ENCODE results near the gene PARD6A. TPM values are rescaled to one million over a fixed set of nuclear protein-coding genes. Genes with fewer than 3 reads are reported as not detected.
A peak's percentile ranks its signal among the peaks of the same experiment; 100 is the strongest.

PARD6A gene
- total and polyA plus RNA-seq, 2 of the 13 experiments (the other 11 are each of a cell fraction or from before 2014, with no cell fraction given) = 3.5 to 4.3 TPM

GRCh38 chr16:67632415-67633172 is 28.2 kb upstream of the PARD6A start (continued):
- TF ChIP-seq, protein P1, sequence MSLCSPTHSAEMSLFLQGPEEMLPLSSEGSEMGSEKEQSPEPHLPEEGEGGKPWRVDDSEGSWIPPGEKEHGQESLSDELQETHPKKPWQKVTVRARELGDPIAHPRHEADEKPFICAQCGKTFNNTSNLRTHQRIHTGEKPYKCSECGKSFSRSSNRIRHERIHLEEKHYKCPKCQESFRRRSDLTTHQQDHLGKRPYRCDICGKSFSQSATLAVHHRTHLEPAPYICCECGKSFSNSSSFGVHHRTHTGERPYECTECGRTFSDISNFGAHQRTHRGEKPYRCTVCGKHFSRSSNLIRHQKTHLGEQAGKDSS (CRISPR knock-in tag; IDR thresholded peaks at IDR 0.05; ENCODE audit: borderline replicate concordance, low read depth) = no peak
- TF ChIP-seq, protein P2, sequence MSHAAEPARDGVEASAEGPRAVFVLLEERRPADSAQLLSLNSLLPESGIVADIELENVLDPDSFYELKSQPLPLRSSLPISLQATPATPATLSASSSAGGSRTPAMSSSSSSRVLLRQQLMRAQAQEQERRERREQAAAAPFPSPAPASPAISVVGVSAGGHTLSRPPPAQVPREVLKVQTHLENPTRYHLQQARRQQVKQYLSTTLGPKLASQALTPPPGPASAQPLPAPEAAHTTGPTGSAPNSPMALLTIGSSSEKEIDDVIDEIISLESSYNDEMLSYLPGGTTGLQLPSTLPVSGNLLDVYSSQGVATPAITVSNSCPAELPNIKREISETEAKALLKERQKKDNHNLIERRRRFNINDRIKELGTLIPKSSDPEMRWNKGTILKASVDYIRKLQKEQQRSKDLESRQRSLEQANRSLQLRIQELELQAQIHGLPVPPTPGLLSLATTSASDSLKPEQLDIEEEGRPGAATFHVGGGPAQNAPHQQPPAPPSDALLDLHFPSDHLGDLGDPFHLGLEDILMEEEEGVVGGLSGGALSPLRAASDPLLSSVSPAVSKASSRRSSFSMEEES (CRISPR knock-in tag; IDR thresholded peaks at IDR 0.05) = no peak
- no peak; the same call in 1 of the 2 replicates for TF ChIP-seq REPIN1 (CRISPR knock-in tag; IDR thresholded peaks at IDR 0.05; ENCODE audit: borderline replicate concordance, low read depth)
- TF ChIP-seq PAXIP1 (CRISPR knock-in tag; conservative IDR thresholded peaks at IDR 0.05) = peak; percentile 50
- TF ChIP-seq, protein P3, sequence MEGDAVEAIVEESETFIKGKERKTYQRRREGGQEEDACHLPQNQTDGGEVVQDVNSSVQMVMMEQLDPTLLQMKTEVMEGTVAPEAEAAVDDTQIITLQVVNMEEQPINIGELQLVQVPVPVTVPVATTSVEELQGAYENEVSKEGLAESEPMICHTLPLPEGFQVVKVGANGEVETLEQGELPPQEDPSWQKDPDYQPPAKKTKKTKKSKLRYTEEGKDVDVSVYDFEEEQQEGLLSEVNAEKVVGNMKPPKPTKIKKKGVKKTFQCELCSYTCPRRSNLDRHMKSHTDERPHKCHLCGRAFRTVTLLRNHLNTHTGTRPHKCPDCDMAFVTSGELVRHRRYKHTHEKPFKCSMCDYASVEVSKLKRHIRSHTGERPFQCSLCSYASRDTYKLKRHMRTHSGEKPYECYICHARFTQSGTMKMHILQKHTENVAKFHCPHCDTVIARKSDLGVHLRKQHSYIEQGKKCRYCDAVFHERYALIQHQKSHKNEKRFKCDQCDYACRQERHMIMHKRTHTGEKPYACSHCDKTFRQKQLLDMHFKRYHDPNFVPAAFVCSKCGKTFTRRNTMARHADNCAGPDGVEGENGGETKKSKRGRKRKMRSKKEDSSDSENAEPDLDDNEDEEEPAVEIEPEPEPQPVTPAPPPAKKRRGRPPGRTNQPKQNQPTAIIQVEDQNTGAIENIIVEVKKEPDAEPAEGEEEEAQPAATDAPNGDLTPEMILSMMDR (CRISPR knock-in tag; IDR thresholded peaks at IDR 0.05) = peak; percentile 22; the same call in 1 of the 2 replicates
- no peak for TF ChIP-seq SOX6 (IDR thresholded peaks at IDR 0.05)
- peak; percentile 52; the same call in 1 of the 2 replicates for TF ChIP-seq SOX6 (CRISPR knock-in tag; IDR thresholded peaks at IDR 0.05)
- no peak for TF ChIP-seq HIVEP1 (CRISPR knock-in tag; IDR thresholded peaks at IDR 0.05)
- TF ChIP-seq GATAD1 (CRISPR knock-in tag; IDR thresholded peaks at IDR 0.05) = no peak
- TF ChIP-seq TCF7 (IDR thresholded peaks at IDR 0.05; ENCODE audit: low read depth) = peak; percentile 66
- TF ChIP-seq SMAD1 (CRISPR knock-in tag; IDR thresholded peaks at IDR 0.05; ENCODE audit: borderline replicate concordance, low read depth) = no peak
- TF ChIP-seq CEBPB (IDR thresholded peaks at IDR 0.05; ENCODE audit: borderline replicate concordance, low read depth, low read length) = peak; percentile 63
- TF ChIP-seq ZNF101 (CRISPR knock-in tag; IDR thresholded peaks at IDR 0.05; ENCODE audit: borderline replicate concordance, low read depth) = no peak
- no peak for TF ChIP-seq ARNT (IDR thresholded peaks at IDR 0.05)
- TF ChIP-seq CBX2 (IDR thresholded peaks at IDR 0.05; ENCODE audit: low read depth, low read length) = no peak
- no peak for TF ChIP-seq CBX2 (CRISPR knock-in tag; IDR thresholded peaks at IDR 0.05; ENCODE audit: low read depth)
- TF ChIP-seq CEBPG (CRISPR knock-in tag; IDR thresholded peaks at IDR 0.05) = peak; percentile 60
- TF ChIP-seq SMC3 (IDR thresholded peaks at IDR 0.05; ENCODE audit: low read length) = 0 out of 2 replicates have a peak, but pooled peaks have one; percentile 10

All from HepG2 (cell line).